ENCODE results near the gene TCF3. TPM values are rescaled to one million over a fixed set of nuclear protein-coding genes. Genes with fewer than 3 reads are reported as not detected.

Gene TCF3
- total RNA-seq, 1 donor from 2014 or later, result 123 TPM

DNA sequence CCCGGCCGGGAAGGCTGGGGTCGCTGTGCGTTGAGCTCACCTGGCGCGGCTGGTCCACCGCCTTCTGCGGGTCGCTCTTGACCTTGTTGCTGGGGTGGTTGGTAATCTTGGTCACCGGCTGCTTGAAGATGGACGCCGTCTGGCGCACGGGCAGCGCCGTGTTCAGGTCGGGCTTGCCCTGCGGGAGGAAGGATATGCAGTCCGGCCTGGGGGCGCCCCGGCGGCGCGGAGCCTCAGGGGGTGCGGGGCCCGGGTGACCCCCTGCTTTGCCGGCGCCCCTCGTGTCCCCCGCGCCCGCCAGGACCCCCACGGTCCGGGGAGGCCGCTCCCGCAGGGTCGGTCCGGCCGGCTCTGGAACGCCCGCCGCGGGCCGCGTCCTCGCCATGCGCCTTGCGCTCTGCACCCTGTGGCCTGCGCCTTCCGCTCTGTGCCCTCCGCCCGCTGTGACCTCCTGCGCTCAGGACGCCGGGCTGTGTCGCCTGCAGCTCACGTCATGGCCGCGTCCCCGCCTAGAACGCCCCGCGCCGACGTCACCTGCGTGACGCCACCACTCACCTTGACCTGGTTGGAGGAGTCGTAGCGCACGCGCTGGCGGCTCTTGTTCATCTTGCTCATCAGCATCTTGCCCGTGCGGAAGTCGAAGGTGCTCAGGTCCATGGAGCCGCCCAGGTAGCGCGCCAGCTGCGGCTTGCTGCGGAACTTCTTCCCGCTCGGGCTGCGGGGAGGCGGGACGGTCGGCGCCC, 67.7 kb downstream of the TCF3 start:
- Histone ChIP-seq H3K36me3 (ENCODE audit: control insufficient read depth, insufficient read depth, low read length) (peaks cover 1% of the 10 kb centered on the region), H3K27me3 (ENCODE audit: control insufficient read depth, insufficient read depth, low read length) (no peaks in the 10 kb centered on the region), H3K4me3 (ENCODE audit: low read depth, low read length) (no peak overlapping the region)
- no peak for DNase-seq (ENCODE audit: low read depth)
- TF ChIP-seq CTCF (IDR thresholded peaks at IDR 0.05; ENCODE audit: insufficient read depth, low read length, poor library complexity, severe bottlenecking), result no peak

GRCh38 chr19:1582201-1582600, 70.2 kb downstream of the TCF3 start:
- DNase-seq (ENCODE audit: low read depth), result no peak
- Histone ChIP-seq H3K4me3 (ENCODE audit: low read depth, low read length) (no peak overlapping the region), H3K36me3 (ENCODE audit: control insufficient read depth, insufficient read depth, low read length) (peaks cover 1% of the 10 kb centered on the region), H3K27me3 (ENCODE audit: control insufficient read depth, insufficient read depth, low read length) (no peaks in the 10 kb centered on the region)
- TF ChIP-seq CTCF (IDR thresholded peaks at IDR 0.05; ENCODE audit: insufficient read depth, low read length, poor library complexity, severe bottlenecking), result no peak

GRCh38 chr19:1580957-1581356, 71.5 kb downstream of the TCF3 start:
- Histone ChIP-seq H3K27me3 (ENCODE audit: control insufficient read depth, insufficient read depth, low read length) (no peaks in the 10 kb centered on the region), H3K36me3 (ENCODE audit: control insufficient read depth, insufficient read depth, low read length) (peaks cover 1% of the 10 kb centered on the region), H3K4me3 (ENCODE audit: low read depth, low read length) (no peak overlapping the region)
- TF ChIP-seq CTCF (IDR thresholded peaks at IDR 0.05; ENCODE audit: insufficient read depth, low read length, poor library complexity, severe bottlenecking), result no peak
- DNase-seq (ENCODE audit: low read depth), result no peak

- H3K36me3 ChIP-seq (ENCODE audit: control insufficient read depth, insufficient read depth, low read length), result peaks cover 1% of the 10 kb centered on the region
These were observed 72.0 kb downstream of the TCF3 start for GRCh38 chr19:1580382-1580781.

DNA sequence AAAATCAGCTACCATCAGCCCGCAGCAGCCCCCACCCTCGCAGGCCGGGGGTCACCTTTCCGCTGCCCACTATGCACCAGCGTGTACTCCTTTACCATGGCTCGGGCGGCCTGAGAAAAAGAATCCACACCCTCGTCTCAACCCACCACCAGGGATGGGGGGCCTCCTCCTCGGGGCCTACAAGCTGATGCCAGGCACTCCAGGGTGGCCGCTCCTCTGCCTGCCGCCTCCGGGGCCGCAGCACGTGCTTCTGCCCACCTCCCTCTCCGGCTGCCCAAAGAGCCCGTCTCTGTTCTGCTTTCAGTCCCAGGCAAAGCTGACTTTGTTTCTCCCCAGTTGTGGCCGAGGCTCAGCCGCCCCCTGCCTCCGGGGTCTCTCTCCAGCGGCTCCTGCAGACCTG, 73.2 kb downstream of the TCF3 start:
- no peak overlapping the region for H3K4me3 ChIP-seq (ENCODE audit: low read depth, low read length)
- no peak for TF ChIP-seq CTCF (IDR thresholded peaks at IDR 0.05; ENCODE audit: insufficient read depth, low read length, poor library complexity, severe bottlenecking)
- H3K27me3 ChIP-seq (ENCODE audit: control insufficient read depth, insufficient read depth, low read length), result no peaks in the 10 kb centered on the region
- peaks cover 1% of the 10 kb centered on the region for H3K36me3 ChIP-seq (ENCODE audit: control insufficient read depth, insufficient read depth, low read length)
- DNase-seq (ENCODE audit: low read depth), result no peak

More at GRCh38 chr19:1580382-1580781, 72.0 kb downstream of the TCF3 start:
- TF ChIP-seq CTCF (IDR thresholded peaks at IDR 0.05; ENCODE audit: insufficient read depth, low read length, poor library complexity, severe bottlenecking), result no peak
- H3K27me3 ChIP-seq (ENCODE audit: control insufficient read depth, insufficient read depth, low read length), result no peaks in the 10 kb centered on the region
- H3K4me3 ChIP-seq (ENCODE audit: low read depth, low read length), result no peak overlapping the region
- no peak for DNase-seq (ENCODE audit: low read depth)
